Glutamatergic neuron (in vitro differentiated cells): ENCODE results near the gene CFL2. TPM values are rescaled to one million over a fixed set of nuclear protein-coding genes. Genes with fewer than 3 reads are reported as not detected.

ENCODE experiments used
- DNase-seq: peaks from one replicate; pipeline ENCODE4 v3.0.0; 2022
- H3K27ac Mint-ChIP-seq: one replicate; pipeline ENCODE4 v1.8.0; 2020; ENCODE audit warnings: mild to moderate bottlenecking, mixed read lengths, inconsistent platforms; ENCODE audit not compliant: unreplicated experiment
- H3K27me3 Mint-ChIP-seq: one replicate; pipeline ENCODE4 v1.8.0; 2020; ENCODE audit warnings: mild to moderate bottlenecking, moderate library complexity, mixed read lengths, inconsistent platforms; ENCODE audit not compliant: unreplicated experiment
- H3K36me3 Mint-ChIP-seq: one replicate; pipeline ENCODE4 v1.8.0; 2020; ENCODE audit warnings: mild to moderate bottlenecking, mixed read lengths, inconsistent platforms; ENCODE audit not compliant: unreplicated experiment
- H3K4me1 Mint-ChIP-seq: one replicate; pipeline ENCODE4 v1.8.0; 2020; ENCODE audit warnings: mild to moderate bottlenecking, low read depth, mixed read lengths, inconsistent platforms; ENCODE audit not compliant: unreplicated experiment
- H3K4me3 Mint-ChIP-seq: one replicate; pipeline ENCODE4 v1.8.0; 2020; ENCODE audit warnings: mild to moderate bottlenecking, mixed read lengths, inconsistent platforms; ENCODE audit not compliant: unreplicated experiment
- H3K9me3 Mint-ChIP-seq: one replicate; pipeline ENCODE4 v1.8.0; 2020; ENCODE audit warnings: mild to moderate bottlenecking, moderate library complexity, mixed read lengths, inconsistent platforms; ENCODE audit not compliant: unreplicated experiment
- total RNA-seq: library from RNA; stranded (reverse); fragmentation: NEBNext Ultra II Directional; extraction: Animal tissue kit (Norgen Biotek cat#: 25700); gene quantifications from one replicate; pipeline ENCODE4 v1.2.1, GENCODE V29; 2021; ENCODE audit not compliant: unreplicated experiment
- TF ChIP-seq, protein P1 (sequence below): fragments of 200-600 bp; sonication (generic); IDR thresholded peaks from one replicate; pipeline ENCODE4 v1.5.0; 2021; ENCODE audit not compliant: partially characterized antibody, unreplicated experiment

CFL2 gene
- total RNA-seq, 1 donor from 2014 or later, result 57.6 TPM

GRCh38 chr14:34732802-34733201 is 18.4 kb upstream of the CFL2 start:
- no peak for DNase-seq
- Mint-ChIP-seq H3K4me1 (no peaks in the 10 kb centered on the region), H3K27me3 (peaks cover 2% of the 10 kb centered on the region), H3K4me3 (no peak overlapping the region), H3K36me3 (no peaks in the 10 kb centered on the region), H3K9me3 (no peaks in the 10 kb centered on the region), H3K27ac (no peak overlapping the region)
- TF ChIP-seq, protein P1, sequence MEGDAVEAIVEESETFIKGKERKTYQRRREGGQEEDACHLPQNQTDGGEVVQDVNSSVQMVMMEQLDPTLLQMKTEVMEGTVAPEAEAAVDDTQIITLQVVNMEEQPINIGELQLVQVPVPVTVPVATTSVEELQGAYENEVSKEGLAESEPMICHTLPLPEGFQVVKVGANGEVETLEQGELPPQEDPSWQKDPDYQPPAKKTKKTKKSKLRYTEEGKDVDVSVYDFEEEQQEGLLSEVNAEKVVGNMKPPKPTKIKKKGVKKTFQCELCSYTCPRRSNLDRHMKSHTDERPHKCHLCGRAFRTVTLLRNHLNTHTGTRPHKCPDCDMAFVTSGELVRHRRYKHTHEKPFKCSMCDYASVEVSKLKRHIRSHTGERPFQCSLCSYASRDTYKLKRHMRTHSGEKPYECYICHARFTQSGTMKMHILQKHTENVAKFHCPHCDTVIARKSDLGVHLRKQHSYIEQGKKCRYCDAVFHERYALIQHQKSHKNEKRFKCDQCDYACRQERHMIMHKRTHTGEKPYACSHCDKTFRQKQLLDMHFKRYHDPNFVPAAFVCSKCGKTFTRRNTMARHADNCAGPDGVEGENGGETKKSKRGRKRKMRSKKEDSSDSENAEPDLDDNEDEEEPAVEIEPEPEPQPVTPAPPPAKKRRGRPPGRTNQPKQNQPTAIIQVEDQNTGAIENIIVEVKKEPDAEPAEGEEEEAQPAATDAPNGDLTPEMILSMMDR, result no peak

DNA sequence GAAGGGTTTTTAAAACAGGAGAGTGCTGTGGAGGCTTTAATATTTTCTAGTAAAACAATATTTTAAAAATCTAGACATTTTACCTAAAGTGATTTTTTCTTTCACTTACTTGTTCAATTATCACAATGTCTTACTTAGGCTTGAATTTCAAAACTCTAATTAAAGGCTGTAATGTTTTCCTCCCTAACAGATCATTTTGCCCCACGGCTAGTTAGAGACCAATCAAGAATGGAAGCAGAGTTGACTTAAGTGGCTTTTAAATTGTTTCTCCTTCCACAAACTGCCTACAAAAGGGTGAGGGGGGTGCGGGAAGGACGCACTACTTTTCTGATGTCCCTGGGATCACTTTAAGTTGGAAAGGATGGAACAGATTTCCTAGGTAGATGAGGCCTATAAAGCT is 9.5 kb upstream of the CFL2 start:
- no peak for DNase-seq
- Mint-ChIP-seq H3K4me1 (peaks cover 2% of the 10 kb centered on the region), H3K36me3 (no peaks in the 10 kb centered on the region), H3K9me3 (no peaks in the 10 kb centered on the region), H3K27ac (no peak overlapping the region), H3K27me3 (no peaks in the 10 kb centered on the region), H3K4me3 (no peak overlapping the region)
- TF ChIP-seq, protein P1, result no peak

- Mint-ChIP-seq H3K36me3 (no peaks in the 10 kb centered on the region), H3K4me1 (peaks cover 2% of the 10 kb centered on the region), H3K9me3 (no peaks in the 10 kb centered on the region), H3K4me3 (no peak overlapping the region), H3K27me3 (no peaks in the 10 kb centered on the region), H3K27ac (no peak overlapping the region)
- TF ChIP-seq, protein P1, result peak; percentile 87
- DNase-seq, result peak; percentile 24
These were observed 8.5 kb upstream of the CFL2 start for GRCh38 chr14:34722723-34723545.

GRCh38 chr14:34721129-34721528 is 6.7 kb upstream of the CFL2 start:
- DNase-seq, result no peak
- Mint-ChIP-seq H3K4me3 (no peak overlapping the region), H3K9me3 (no peaks in the 10 kb centered on the region), H3K36me3 (no peaks in the 10 kb centered on the region), H3K4me1 (peaks cover 2% of the 10 kb centered on the region), H3K27ac (no peak overlapping the region), H3K27me3 (no peaks in the 10 kb centered on the region)
- TF ChIP-seq, protein P1, result no peak

DNA sequence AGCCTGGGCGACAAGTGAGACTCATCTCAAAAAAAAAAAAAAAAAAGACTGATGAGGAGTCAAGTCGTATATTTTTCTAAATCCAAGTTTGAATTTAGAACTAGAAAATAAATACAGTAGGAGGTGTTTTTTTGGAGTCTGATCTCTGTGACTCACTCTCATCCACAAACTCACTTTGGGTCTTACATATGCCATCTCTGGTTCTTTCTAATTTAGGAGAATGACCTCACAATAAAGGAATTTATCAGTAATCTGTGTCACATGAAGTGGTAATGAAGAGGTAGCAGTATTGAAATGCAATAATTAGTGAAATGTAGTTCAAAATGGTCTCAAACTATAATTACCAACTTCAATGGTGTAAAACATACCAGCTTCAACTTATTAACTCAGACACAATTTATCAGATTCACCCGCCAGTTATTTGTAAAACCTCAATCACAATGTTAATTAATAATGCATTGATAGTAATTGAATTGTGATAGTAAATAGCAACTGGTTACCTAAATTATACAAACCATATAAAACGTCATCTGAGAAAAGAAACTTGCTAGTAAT is 4.4 kb upstream of the CFL2 start:
- H3K27ac Mint-ChIP-seq, result no peak overlapping the region
- no peak for DNase-seq
- peaks cover 2% of the 10 kb centered on the region for H3K4me1 Mint-ChIP-seq
- no peak overlapping the region for H3K4me3 Mint-ChIP-seq
- peaks cover 2% of the 10 kb centered on the region for H3K9me3 Mint-ChIP-seq
- TF ChIP-seq, protein P1, result no peak
- no peaks in the 10 kb centered on the region for H3K36me3 Mint-ChIP-seq
- H3K27me3 Mint-ChIP-seq, result no peaks in the 10 kb centered on the region
